ENCODE data around the gene PSME2. TPM values are rescaled to one million over a fixed set of nuclear protein-coding genes. Genes with fewer than 3 reads are reported as not detected.

The PSME2 gene
- total and polyA plus RNA-seq, 4 donors, result 59.4 to 136 (median 113) TPM

DNA sequence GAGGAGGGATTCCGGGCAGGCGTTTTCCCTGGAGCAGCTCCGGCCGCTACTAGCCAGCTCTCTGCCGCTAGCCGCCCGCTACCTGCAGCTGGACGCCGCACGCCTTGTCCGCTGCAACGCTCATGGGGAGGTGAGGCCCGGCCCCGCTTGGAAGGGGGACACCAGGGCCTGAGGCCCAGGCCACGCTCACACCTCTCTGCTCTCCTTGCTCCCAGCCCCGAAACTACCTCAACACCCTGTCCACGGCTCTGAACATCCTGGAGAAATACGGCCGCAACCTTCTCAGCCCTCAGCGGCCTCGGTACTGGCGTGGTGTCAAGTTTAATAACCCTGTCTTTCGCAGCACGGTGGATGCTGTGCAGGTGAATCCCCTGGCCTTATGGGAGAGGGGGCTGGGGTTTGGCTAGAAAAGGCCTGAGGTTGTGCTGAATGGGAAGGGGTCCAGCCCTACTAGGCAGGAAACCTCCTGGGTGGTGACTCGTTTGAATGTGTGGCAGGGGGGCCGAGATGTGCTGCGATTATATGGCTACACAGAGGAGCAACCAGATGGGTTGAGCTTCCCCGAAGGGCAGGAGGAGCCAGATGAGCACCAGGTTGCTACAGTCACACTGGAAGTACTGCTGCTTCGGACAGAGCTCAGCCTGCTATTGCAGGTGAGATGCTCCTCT lies 1.5 kb upstream of the PSME2 start:
- no peaks in the 10 kb centered on the region for H3K27me3 ChIP-seq (ENCODE audit: control insufficient read depth, insufficient read depth, low read length)
- H3K36me3 ChIP-seq (ENCODE audit: control insufficient read depth, insufficient read depth, low read length), result peaks cover 45% of the 10 kb centered on the region
- H3K27ac ChIP-seq (ENCODE audit: low read depth, low read length), result peak overlapping the region; percentile 98
- no peak for DNase-seq (ENCODE audit: low read depth in 4 of 6, low spot score in 6 of 6)
- H3K4me3 ChIP-seq (ENCODE audit: low read depth, low read length), result peak overlapping the region; percentile 96
- H3K4me1 ChIP-seq (ENCODE audit: control insufficient read depth, insufficient read depth, low read length), result peaks cover 28% of the 10 kb centered on the region
- H3K9me3 ChIP-seq (ENCODE audit: control insufficient read depth, insufficient read depth, low read length), result no peaks in the 10 kb centered on the region
- WGBS (ENCODE audit: insufficient coverage), result 5% methylated on average over 28 of the region's 29 CpGs

DNA sequence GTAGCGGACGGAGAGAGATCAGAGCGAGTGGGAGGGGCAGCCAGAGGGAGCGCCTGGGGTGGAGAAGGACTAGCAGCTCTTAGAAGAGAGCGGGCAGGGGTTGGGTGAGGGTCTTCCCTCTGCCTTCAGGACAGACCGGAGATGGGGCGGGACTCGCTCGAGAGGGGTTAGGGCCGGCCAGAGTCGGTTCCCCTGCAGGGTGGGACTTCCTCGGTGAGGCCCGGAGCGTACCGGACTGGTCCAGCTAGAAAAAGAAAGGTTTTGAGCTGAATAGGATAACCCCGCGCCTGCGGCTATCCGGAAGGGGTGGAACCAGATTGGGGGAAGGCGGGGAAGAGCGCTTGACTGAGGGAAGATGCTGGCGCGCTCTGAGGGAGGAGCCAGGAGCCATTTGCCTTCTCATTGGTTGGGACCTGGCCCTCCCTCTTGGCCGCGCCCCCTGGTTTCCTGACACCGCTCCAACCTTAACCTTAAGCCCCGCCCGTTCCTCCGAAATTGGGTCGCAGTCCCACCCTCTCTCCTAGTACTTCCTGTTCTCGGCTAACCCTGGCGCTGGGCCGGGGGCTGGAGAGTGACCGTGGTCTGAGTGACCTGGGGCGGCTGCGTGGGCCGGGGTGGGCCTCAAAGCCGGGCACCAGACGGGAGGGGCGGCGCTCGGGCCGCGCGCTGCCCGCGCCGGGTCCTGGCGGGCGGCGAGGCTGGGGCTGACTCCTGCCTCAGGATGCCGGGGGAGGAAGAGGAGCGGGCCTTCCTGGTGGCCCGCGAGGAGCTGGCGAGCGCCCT lies 759 bp upstream of the PSME2 start, which contains the start of gene RNF31:
Gene RNF31 (plus strand): TSS at position 521 of the 783 bp plus-strand sequence. CDS start 201 bp downstream, at position 722.
- Histone ChIP-seq H3K27ac (ENCODE audit: low read depth, low read length) (peak within 1 kb of the TSS; percentile 98), H3K36me3 (ENCODE audit: control insufficient read depth, insufficient read depth, low read length) (peaks cover 38% of the 10 kb centered on the region), H3K4me1 (ENCODE audit: control insufficient read depth, insufficient read depth, low read length) (peaks cover 31% of the 10 kb centered on the region), H3K4me3 (ENCODE audit: low read depth, low read length) (peak within 1 kb of the TSS; percentile 96), H3K9me3 (ENCODE audit: control insufficient read depth, insufficient read depth, low read length) (no peaks in the 10 kb centered on the region), H3K27me3 (ENCODE audit: control insufficient read depth, insufficient read depth, low read length) (no peaks in the 10 kb centered on the region)
- WGBS (ENCODE audit: insufficient coverage), result 0% methylated on average over 56 of the region's 57 CpGs
- DNase-seq (ENCODE audit: low read depth in 4 of 6, low spot score in 6 of 6), result peak; percentile 90 to 99 (median 98)

DNA sequence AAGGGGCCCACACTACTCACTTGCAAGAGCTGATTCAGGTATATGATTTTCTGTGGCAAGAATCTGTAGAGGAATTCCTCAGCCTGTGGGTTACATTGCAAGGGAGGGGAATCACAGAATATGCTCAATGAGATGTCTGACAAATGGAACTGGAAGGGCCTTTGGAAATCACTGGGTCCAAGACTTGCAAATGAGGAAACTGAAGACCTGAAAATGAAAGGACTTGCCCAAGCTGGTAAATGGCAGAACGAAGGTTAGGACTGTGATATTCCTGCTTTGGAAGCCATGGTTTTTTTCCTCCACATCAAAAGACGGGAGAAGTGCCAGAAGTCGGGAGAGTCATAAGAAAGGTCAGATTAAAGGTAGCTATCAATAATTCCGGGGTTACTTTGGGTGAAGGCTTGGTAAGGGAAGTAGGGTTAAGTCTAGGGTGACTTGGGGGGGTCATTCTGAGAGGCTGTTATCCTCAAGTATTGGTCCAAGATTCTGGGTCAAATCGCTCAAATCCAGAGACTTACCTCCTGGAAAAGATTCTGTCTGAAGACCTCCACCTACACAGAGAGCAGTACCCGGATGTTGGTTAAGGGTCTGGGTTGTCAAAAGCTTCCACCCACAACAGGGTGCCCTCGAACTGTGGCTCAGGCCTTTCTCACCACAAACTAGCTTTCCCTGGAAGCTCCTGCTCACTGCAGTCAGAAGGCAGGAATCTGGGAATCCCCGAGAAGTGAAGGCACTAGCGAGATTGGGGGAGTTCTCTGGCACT lies 539 bp downstream of the PSME2 start:
- no peaks in the 10 kb centered on the region for H3K27me3 ChIP-seq (ENCODE audit: control insufficient read depth, insufficient read depth, low read length)
- peaks cover 26% of the 10 kb centered on the region for H3K36me3 ChIP-seq (ENCODE audit: control insufficient read depth, insufficient read depth, low read length)
- H3K27ac ChIP-seq (ENCODE audit: low read depth, low read length), result peak overlapping the region; percentile 98
- peaks cover 36% of the 10 kb centered on the region for H3K4me1 ChIP-seq (ENCODE audit: control insufficient read depth, insufficient read depth, low read length)
- WGBS (ENCODE audit: insufficient coverage), result 12% methylated on average over 3 of the region's 9 CpGs
- no peak for DNase-seq (ENCODE audit: low read depth in 4 of 6, low spot score in 6 of 6)
- no peaks in the 10 kb centered on the region for H3K9me3 ChIP-seq (ENCODE audit: control insufficient read depth, insufficient read depth, low read length)
- H3K4me3 ChIP-seq (ENCODE audit: low read depth, low read length), result peak overlapping the region; percentile 96

DNA sequence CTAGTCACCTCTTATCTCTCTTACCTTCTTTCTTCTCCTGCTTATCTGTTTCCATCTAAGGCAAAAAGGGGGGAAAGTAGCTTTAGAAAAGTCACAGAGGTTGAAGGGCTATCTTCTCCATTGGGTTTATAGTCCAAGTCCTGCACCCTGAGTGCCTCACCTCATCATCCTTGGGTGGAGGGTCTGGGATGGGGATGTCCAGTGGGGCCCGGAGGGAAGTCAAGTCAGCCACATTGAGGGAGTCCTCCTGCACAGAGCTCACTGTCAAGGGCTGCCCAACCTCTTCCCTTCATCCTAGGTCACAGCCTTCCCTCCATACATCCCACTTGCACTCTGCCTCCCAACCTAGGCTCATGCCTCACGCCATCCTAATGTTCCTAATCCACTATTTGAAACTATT lies 1.2 kb downstream of the PSME2 start:
- Histone ChIP-seq H3K9me3 (ENCODE audit: control insufficient read depth, insufficient read depth, low read length) (no peaks in the 10 kb centered on the region), H3K4me1 (ENCODE audit: control insufficient read depth, insufficient read depth, low read length) (peaks cover 39% of the 10 kb centered on the region), H3K27me3 (ENCODE audit: control insufficient read depth, insufficient read depth, low read length) (no peaks in the 10 kb centered on the region), H3K36me3 (ENCODE audit: control insufficient read depth, insufficient read depth, low read length) (peaks cover 19% of the 10 kb centered on the region), H3K4me3 (ENCODE audit: low read depth, low read length) (no peak overlapping the region), H3K27ac (ENCODE audit: low read depth, low read length) (no peak overlapping the region)
- no peak for DNase-seq (ENCODE audit: low read depth in 4 of 6, low spot score in 6 of 6)
- no CpG with 5 or more reads among the region's 2 CpGs for WGBS (ENCODE audit: insufficient coverage)

DNA sequence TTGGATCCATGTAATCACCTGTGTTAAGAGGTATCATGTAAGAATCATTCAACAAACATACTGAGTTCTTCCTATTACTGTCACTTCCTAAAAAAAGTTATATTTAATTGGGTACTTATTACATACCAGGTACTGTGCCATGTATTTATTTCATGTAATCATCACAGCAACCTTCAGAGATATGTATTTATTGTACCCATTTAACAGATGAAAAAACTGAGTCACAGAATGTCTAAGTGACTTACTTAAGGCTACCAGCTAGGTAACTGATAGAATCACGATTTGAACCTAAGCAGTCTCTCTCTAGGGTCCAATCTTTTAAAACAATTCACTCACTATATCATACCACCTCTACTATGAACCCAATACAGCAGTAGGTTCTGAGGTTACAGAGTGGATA lies 2.0 kb downstream of the PSME2 start:
- peaks cover 43% of the 10 kb centered on the region for H3K4me1 ChIP-seq (ENCODE audit: control insufficient read depth, insufficient read depth, low read length)

DNA sequence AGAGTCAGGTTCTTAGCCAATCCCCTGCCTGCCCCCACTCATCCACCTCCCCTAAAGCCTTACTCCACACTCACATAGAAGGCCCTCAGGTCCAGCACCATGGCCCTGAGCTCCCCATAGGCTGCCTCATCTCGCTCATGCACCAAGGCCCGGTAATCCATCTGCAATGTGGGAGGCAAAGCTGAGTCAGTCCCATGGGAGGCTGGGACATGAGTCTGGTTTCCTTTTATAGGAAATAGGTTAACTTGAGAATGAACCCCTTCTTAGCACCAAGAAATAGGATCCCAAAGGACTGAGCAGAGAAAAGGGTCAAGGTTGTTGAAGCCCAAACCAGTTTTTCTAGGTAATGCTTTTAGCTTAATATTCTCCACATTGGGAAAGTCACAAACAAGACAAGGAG lies 2.9 kb downstream of the PSME2 start:
- no peak overlapping the region for H3K27ac ChIP-seq (ENCODE audit: low read depth, low read length)

More for the DNA sequence above, 2.0 kb downstream of the PSME2 start:
- Histone ChIP-seq H3K36me3 (ENCODE audit: control insufficient read depth, insufficient read depth, low read length) (peaks cover 14% of the 10 kb centered on the region), H3K27ac (ENCODE audit: low read depth, low read length) (no peak overlapping the region), H3K4me3 (ENCODE audit: low read depth, low read length) (no peak overlapping the region), H3K9me3 (ENCODE audit: control insufficient read depth, insufficient read depth, low read length) (no peaks in the 10 kb centered on the region), H3K27me3 (ENCODE audit: control insufficient read depth, insufficient read depth, low read length) (no peaks in the 10 kb centered on the region)
- DNase-seq (ENCODE audit: low read depth in 4 of 6, low spot score in 6 of 6), result no peak
- no CpG with 5 or more reads among the region's 1 CpG for WGBS (ENCODE audit: insufficient coverage)

DNA sequence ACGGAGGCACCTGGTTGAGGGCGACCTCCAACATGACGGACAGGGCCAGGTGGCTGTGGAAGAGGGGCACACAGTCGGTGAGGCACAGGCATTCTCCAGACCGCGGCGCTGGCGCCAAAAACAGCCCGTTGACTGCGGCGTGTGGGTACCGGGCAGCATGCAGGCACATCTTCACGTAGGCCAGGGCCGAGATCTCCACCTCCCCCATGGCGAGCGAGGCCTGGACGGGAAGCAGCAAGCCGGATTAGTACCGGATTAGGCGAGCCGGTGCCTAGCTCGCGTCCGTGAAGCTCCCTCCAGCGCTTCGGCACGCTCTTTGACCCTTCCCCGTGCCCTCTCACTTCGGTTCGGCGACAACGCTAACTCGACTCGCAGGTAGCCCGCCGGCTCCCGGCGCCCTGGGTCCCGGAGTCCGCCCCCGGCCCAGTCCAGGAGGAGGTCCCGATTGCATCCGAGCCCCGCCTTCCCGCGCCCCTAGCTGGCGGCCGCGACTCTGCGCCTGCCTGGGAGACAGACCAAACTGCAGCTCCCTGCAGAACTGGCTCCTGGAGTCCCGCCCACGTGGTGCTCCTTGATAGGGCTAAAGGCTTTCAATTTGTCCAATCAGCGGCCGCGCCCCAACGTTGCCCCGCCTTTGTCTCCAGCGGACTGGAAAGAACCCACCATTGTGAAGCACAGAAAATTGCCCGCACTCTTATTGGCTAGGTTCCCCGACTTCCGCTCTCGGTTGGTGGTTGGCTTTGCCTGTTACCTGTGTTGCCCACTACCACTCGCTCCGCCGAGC lies 5.1 kb downstream of the PSME2 start, which contains the start of gene EMC9:
Gene EMC9 (minus strand): TSS at position 495 of the 784 bp plus-strand sequence. CDS start 287 bp downstream, at position 208.
- H3K27me3 ChIP-seq (ENCODE audit: control insufficient read depth, insufficient read depth, low read length), result no peaks in the 10 kb centered on the region
- DNase-seq (ENCODE audit: low read depth in 4 of 6, low spot score in 6 of 6), result peak; percentile 98 to 100 (median 100)
- H3K27ac ChIP-seq (ENCODE audit: low read depth, low read length), result peak within 1 kb of the TSS; percentile 97
- H3K9me3 ChIP-seq (ENCODE audit: control insufficient read depth, insufficient read depth, low read length), result no peaks in the 10 kb centered on the region
- WGBS (ENCODE audit: insufficient coverage), result 0% methylated on average over 65 of the region's 65 CpGs
- H3K4me3 ChIP-seq (ENCODE audit: low read depth, low read length), result peak within 1 kb of the TSS; percentile 95
- H3K36me3 ChIP-seq (ENCODE audit: control insufficient read depth, insufficient read depth, low read length), result peaks cover 31% of the 10 kb centered on the region
- H3K4me1 ChIP-seq (ENCODE audit: control insufficient read depth, insufficient read depth, low read length), result peaks cover 56% of the 10 kb centered on the region

More for the DNA sequence above, 2.9 kb downstream of the PSME2 start:
- peaks cover 47% of the 10 kb centered on the region for H3K4me1 ChIP-seq (ENCODE audit: control insufficient read depth, insufficient read depth, low read length)
- no CpG with 5 or more reads among the region's 2 CpGs for WGBS (ENCODE audit: insufficient coverage)
- H3K36me3 ChIP-seq (ENCODE audit: control insufficient read depth, insufficient read depth, low read length), result peaks cover 16% of the 10 kb centered on the region
- no peak for DNase-seq (ENCODE audit: low read depth in 4 of 6, low spot score in 6 of 6)
- no peak overlapping the region for H3K4me3 ChIP-seq (ENCODE audit: low read depth, low read length)
- H3K27me3 ChIP-seq (ENCODE audit: control insufficient read depth, insufficient read depth, low read length), result no peaks in the 10 kb centered on the region
- H3K9me3 ChIP-seq (ENCODE audit: control insufficient read depth, insufficient read depth, low read length), result no peaks in the 10 kb centered on the region

DNA sequence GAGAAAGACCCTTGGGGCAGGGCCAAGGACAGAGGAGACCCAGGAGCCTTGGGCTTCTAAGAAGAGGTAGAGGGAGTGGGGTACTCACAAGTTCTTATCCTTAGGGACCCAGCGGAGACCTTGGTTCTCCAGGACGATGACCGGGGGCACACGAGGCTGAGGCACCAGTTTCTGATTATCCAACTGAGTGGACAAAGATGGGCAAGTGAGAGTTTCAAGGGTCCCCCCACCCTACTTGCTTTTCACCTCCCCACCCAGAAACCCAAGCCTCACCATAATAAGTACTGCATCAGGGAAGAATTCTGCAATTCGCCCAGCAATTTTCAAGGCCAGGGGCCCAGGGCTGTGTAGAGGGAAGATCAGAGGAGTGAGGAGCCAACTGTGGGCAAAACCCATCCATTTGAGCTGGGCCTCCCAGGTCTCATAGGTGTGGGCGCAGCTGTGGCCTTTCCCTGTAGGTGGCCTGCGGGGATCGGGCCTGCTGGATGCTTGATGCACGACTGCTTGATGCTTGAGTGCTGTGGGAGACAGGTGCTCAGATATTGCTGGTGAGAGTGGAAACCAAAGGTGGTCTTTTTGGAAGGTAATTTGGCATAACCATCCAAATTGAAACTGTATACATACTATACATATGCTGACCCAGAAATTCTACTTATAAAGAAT lies 7.0 kb downstream of the PSME2 start:
- DNase-seq (ENCODE audit: low read depth in 4 of 6, low spot score in 6 of 6), result no peak
- Histone ChIP-seq H3K27ac (ENCODE audit: low read depth, low read length) (no peak overlapping the region), H3K27me3 (ENCODE audit: control insufficient read depth, insufficient read depth, low read length) (no peaks in the 10 kb centered on the region), H3K36me3 (ENCODE audit: control insufficient read depth, insufficient read depth, low read length) (peaks cover 31% of the 10 kb centered on the region), H3K4me1 (ENCODE audit: control insufficient read depth, insufficient read depth, low read length) (peaks cover 56% of the 10 kb centered on the region), H3K9me3 (ENCODE audit: control insufficient read depth, insufficient read depth, low read length) (no peaks in the 10 kb centered on the region), H3K4me3 (ENCODE audit: low read depth, low read length) (peak overlapping the region; percentile 6)
- 85% methylated on average over 7 of the region's 9 CpGs for WGBS (ENCODE audit: insufficient coverage)

All from spinal cord (tissue), 10 donors.